MM.1S (cell line): ENCODE results near the gene POC1A.

Experiments used
- DNase-seq: peaks from one replicate; pipeline ENCODE4 v3.0.0-alpha.2; 2015
- H2AFZ ChIP-seq: fragments of 300-600 bp; sonication (generic); 2 replicates; pipeline ENCODE4 v1.6.0; 2016; ENCODE audit warnings: antibody characterized with exemption, low read length
- H3F3A ChIP-seq: fragments of 300-600 bp; sonication (generic); 2 replicates; pipeline ENCODE4 v1.6.1; 2016; ENCODE audit warnings: mild to moderate bottlenecking, antibody characterized with exemption, low read length, moderate library complexity, mixed read lengths; ENCODE audit not compliant: insufficient read depth
- H3K27ac ChIP-seq: fragments of 300-600 bp; sonication (generic); 2 replicates; pipeline ENCODE4 v1.5.1; 2016; ENCODE audit warnings: mild to moderate bottlenecking, low read length
- H3K27me3 ChIP-seq: fragments of 300-600 bp; sonication (generic); replicated peaks from 2 replicates; pipeline ENCODE4 v1.6.0; 2016; ENCODE audit warnings: low read length; ENCODE audit not compliant: insufficient read depth
- H3K36me3 ChIP-seq: fragments of 300-600 bp; sonication (generic); replicated peaks from 2 replicates; pipeline ENCODE4 v1.6.1; 2016; ENCODE audit warnings: mild to moderate bottlenecking, low read length, mixed read lengths; ENCODE audit not compliant: insufficient read depth
- H3K4me1 ChIP-seq: fragments of 300-600 bp; sonication (generic); 2 replicates; pipeline ENCODE4 v1.6.1; 2016; ENCODE audit warnings: low read length, mixed read lengths
- H3K4me2 ChIP-seq: fragments of 300-600 bp; sonication (generic); 2 replicates; pipeline ENCODE4 v1.6.0; 2016; ENCODE audit warnings: low read depth, low read length
- H3K4me3 ChIP-seq: fragments of 300-600 bp; sonication (generic); 2 replicates; pipeline ENCODE4 v1.5.1; 2016; ENCODE audit warnings: low read length, mixed read lengths
- H3K79me2 ChIP-seq: fragments of 300-600 bp; sonication (generic); 2 replicates; pipeline ENCODE4 v1.6.1; 2016; ENCODE audit warnings: mixed run types, low read length, mixed read lengths
- H3K9ac ChIP-seq: fragments of 300-600 bp; sonication (generic); 2 replicates; pipeline ENCODE4 v1.6.1; 2016; ENCODE audit warnings: low read length, mixed read lengths
- H3K9me2 ChIP-seq: fragments of 300-600 bp; sonication (generic); replicated peaks from 2 replicates; pipeline ENCODE4 v1.6.1; 2016; ENCODE audit warnings: mild to moderate bottlenecking, low read length, mixed read lengths; ENCODE audit not compliant: insufficient read depth
- H3K9me3 ChIP-seq: fragments of 300-600 bp; sonication (generic); replicated peaks from 2 replicates; pipeline ENCODE4 v1.6.1; 2016; ENCODE audit warnings: mild to moderate bottlenecking, low read length, mixed read lengths; ENCODE audit not compliant: insufficient read depth
- H4K20me1 ChIP-seq: fragments of 300-600 bp; sonication (generic); 2 replicates; pipeline ENCODE4 v1.6.1; 2016; ENCODE audit warnings: mild to moderate bottlenecking, low read length, moderate library complexity, mixed read lengths; ENCODE audit not compliant: insufficient read depth
- CTCF ChIP-seq: fragments of 300-600 bp; sonication (generic); IDR thresholded peaks from 2 replicates; pipeline ENCODE4 v1.5.1; 2016; ENCODE audit warnings: antibody characterized with exemption, low read length, mixed read lengths
- EZH2 ChIP-seq: fragments of 300-600 bp; sonication (generic); optimal IDR thresholded peaks from 2 replicates; pipeline ENCODE3; 2017; ENCODE audit warnings: low read depth, mild to moderate bottlenecking, antibody characterized with exemption, low read length, mixed read lengths
- EZH2phosphoT487 ChIP-seq: fragments of 300-600 bp; sonication (generic); IDR thresholded peaks from 2 replicates; pipeline ENCODE4 v1.6.1; 2018; ENCODE audit warnings: antibody characterized with exemption, low read length

The POC1A gene

GRCh38 chr3:52099001-52099401 lies 55.2 kb downstream of the POC1A start:
- H3K9me3 ChIP-seq: no peaks in the 10 kb centered on the region
- no peak for DNase-seq
- H3K36me3 ChIP-seq: no peaks in the 10 kb centered on the region; the same call in 1 of the 2 replicates
- no peak overlapping the region for H2AFZ ChIP-seq
- no peaks in the 10 kb centered on the region for H3F3A ChIP-seq
- no peak overlapping the region for H3K4me3 ChIP-seq
- no peak overlapping the region for H3K27ac ChIP-seq
- no peak overlapping the region for H3K9ac ChIP-seq
- no peaks in the 10 kb centered on the region for H3K27me3 ChIP-seq
- H3K79me2 ChIP-seq: no peaks in the 10 kb centered on the region
- H4K20me1 ChIP-seq: no peaks in the 10 kb centered on the region
- TF ChIP-seq EZH2phosphoT487 (no peak), EZH2 (no peak), CTCF (no peak)
- no peak overlapping the region for H3K4me2 ChIP-seq
- H3K4me1 ChIP-seq: no peaks in the 10 kb centered on the region
- H3K9me2 ChIP-seq: no peaks in the 10 kb centered on the region

- Histone ChIP-seq H3K36me3 (no peaks in the 10 kb centered on the region; the same call in 1 of the 2 replicates), H2AFZ (no peak overlapping the region), H3K27me3 (no peaks in the 10 kb centered on the region), H3K4me3 (no peak overlapping the region), H3K9me2 (no peaks in the 10 kb centered on the region), H3K4me2 (no peak overlapping the region), H3K4me1 (no peaks in the 10 kb centered on the region), H3K9ac (no peak overlapping the region), H3F3A (no peaks in the 10 kb centered on the region), H4K20me1 (no peaks in the 10 kb centered on the region), H3K9me3 (no peaks in the 10 kb centered on the region), H3K27ac (no peak overlapping the region), H3K79me2 (no peaks in the 10 kb centered on the region)
- DNase-seq: no peak
- TF ChIP-seq EZH2: no peak
Measured at GRCh38 chr3:52097851-52098507, 56.2 kb downstream of the POC1A start.

- H3F3A ChIP-seq: no peaks in the 10 kb centered on the region
- no peak overlapping the region for H3K27ac ChIP-seq
- H3K4me3 ChIP-seq: no peak overlapping the region
- H3K79me2 ChIP-seq: no peaks in the 10 kb centered on the region
- no peaks in the 10 kb centered on the region for H3K9me3 ChIP-seq
- no peaks in the 10 kb centered on the region for H3K9me2 ChIP-seq
- no peaks in the 10 kb centered on the region for H4K20me1 ChIP-seq
- no peak for DNase-seq
- no peak overlapping the region for H3K4me2 ChIP-seq
- no peaks in the 10 kb centered on the region for H3K36me3 ChIP-seq
- H3K9ac ChIP-seq: no peak overlapping the region
- no peak overlapping the region for H2AFZ ChIP-seq
- no peaks in the 10 kb centered on the region for H3K27me3 ChIP-seq
- TF ChIP-seq EZH2 (no peak), EZH2phosphoT487 (no peak)
- H3K4me1 ChIP-seq: no peaks in the 10 kb centered on the region
Measured at GRCh38 chr3:52095990-52096775, 58.0 kb downstream of the POC1A start.

- H4K20me1 ChIP-seq: no peaks in the 10 kb centered on the region
- no peak overlapping the region for H2AFZ ChIP-seq
- H3K4me2 ChIP-seq: no peak overlapping the region
- H3K27me3 ChIP-seq: no peaks in the 10 kb centered on the region
- DNase-seq: no peak
- H3K9me2 ChIP-seq: no peaks in the 10 kb centered on the region
- no peaks in the 10 kb centered on the region for H3K4me1 ChIP-seq
- no peaks in the 10 kb centered on the region for H3F3A ChIP-seq
- H3K27ac ChIP-seq: no peak overlapping the region
- no peaks in the 10 kb centered on the region for H3K79me2 ChIP-seq
- H3K9ac ChIP-seq: no peak overlapping the region
- H3K4me3 ChIP-seq: no peak overlapping the region
- no peak for TF ChIP-seq EZH2phosphoT487
- no peak for TF ChIP-seq EZH2
- no peak for TF ChIP-seq CTCF
- H3K9me3 ChIP-seq: no peaks in the 10 kb centered on the region
- H3K36me3 ChIP-seq: no peaks in the 10 kb centered on the region
Measured at GRCh38 chr3:52094571-52095485, 59.4 kb downstream of the POC1A start.
